Ishikawa (cell line): ENCODE data around the gene U2AF2.

Source experiments
- CEBPB ChIP-seq: IDR thresholded peaks from 2 replicates; pipeline ENCODE4 v1.6.1; 2012
- CREB1 ChIP-seq: IDR thresholded peaks from 2 replicates; pipeline ENCODE4 v1.6.1; 2012; ENCODE audit warnings: low read depth
- EGR1 ChIP-seq: IDR thresholded peaks from 2 replicates; pipeline ENCODE4 v1.6.1; 2012
- EP300 ChIP-seq: IDR thresholded peaks from 2 replicates; pipeline ENCODE4 v1.6.1; 2012; ENCODE audit warnings: borderline replicate concordance
- FOXM1 ChIP-seq: IDR thresholded peaks from 2 replicates; pipeline ENCODE4 v1.6.1; 2012; ENCODE audit warnings: low read depth, borderline replicate concordance
- MAX ChIP-seq: IDR thresholded peaks from 2 replicates; pipeline ENCODE4 v1.6.1; 2012
- NFIC ChIP-seq: IDR thresholded peaks from 2 replicates; pipeline ENCODE4 v1.6.1; 2012
- RAD21 ChIP-seq: IDR thresholded peaks from 2 replicates; pipeline ENCODE4 v1.6.1; 2012; ENCODE audit warnings: low read depth
- REST ChIP-seq: IDR thresholded peaks from 2 replicates; pipeline ENCODE4 v1.6.1; 2012; ENCODE audit warnings: low read depth, mild to moderate bottlenecking
- TAF1 ChIP-seq: IDR thresholded peaks from 2 replicates; pipeline ENCODE4 v1.6.1; 2012; ENCODE audit warnings: low read depth, mild to moderate bottlenecking
- TCF12 ChIP-seq: IDR thresholded peaks from 2 replicates; pipeline ENCODE4 v1.6.1; 2012; ENCODE audit warnings: low read depth
- TEAD4 ChIP-seq: IDR thresholded peaks from 2 replicates; pipeline ENCODE4 v1.6.1; 2012
- USF1 ChIP-seq: IDR thresholded peaks from 2 replicates; pipeline ENCODE4 v1.6.1; 2012
- YY1 ChIP-seq: IDR thresholded peaks from 2 replicates; pipeline ENCODE4 v1.6.1; 2012; ENCODE audit warnings: low read depth
- ZBTB7A ChIP-seq: IDR thresholded peaks from 2 replicates; pipeline ENCODE4 v1.6.1; 2012; ENCODE audit warnings: low read depth

The U2AF2 gene

GRCh38 chr19:55623561-55623960, 31.3 kb upstream of the U2AF2 start:
- TF ChIP-seq MAX (no peak), TCF12 (no peak), YY1 (no peak), RAD21 (no peak), CEBPB (no peak), FOXM1 (no peak), TAF1 (no peak), NFIC (no peak), EP300 (no peak), REST (no peak), EGR1 (no peak), ZBTB7A (no peak), TEAD4 (no peak), CREB1 (no peak), USF1 (no peak)

- TF ChIP-seq EGR1 (no peak), RAD21 (no peak), YY1 (peak; percentile 94), REST (no peak), FOXM1 (no peak), USF1 (no peak), NFIC (no peak), CEBPB (no peak), CREB1 (0 out of 2 replicates have a peak, but pooled peaks have one; percentile 30), TEAD4 (peak; percentile 8; the same call in 1 of the 2 replicates), TAF1 (peak; percentile 92), MAX (peak; percentile 40), ZBTB7A (no peak), TCF12 (no peak), EP300 (no peak)
Observed at GRCh38 chr19:55624109-55625003, 30.5 kb upstream of the U2AF2 start, which contains the start of gene ZNF784. TSS of gene ZNF784 (minus strand) at chr19:55624566. CDS start at chr19:55624561, 5 bp downstream.

- no peak for TF ChIP-seq TCF12
- no peak for TF ChIP-seq MAX
- no peak for TF ChIP-seq EGR1
- no peak for TF ChIP-seq RAD21
- no peak for TF ChIP-seq TEAD4
- no peak for TF ChIP-seq YY1
- no peak for TF ChIP-seq CEBPB
- TF ChIP-seq REST = no peak
- no peak for TF ChIP-seq EP300
- TF ChIP-seq ZBTB7A = no peak
- TF ChIP-seq USF1 = no peak
- TF ChIP-seq NFIC = no peak
- no peak for TF ChIP-seq CREB1
- TF ChIP-seq FOXM1 = no peak
- TF ChIP-seq TAF1 = no peak
Observed at GRCh38 chr19:55625004-55625326, 29.9 kb upstream of the U2AF2 start.
